Urinary bladder (tissue), 4 donors: ENCODE results near the gene SHC3. TPM values are rescaled to one million over a fixed set of nuclear protein-coding genes. Genes with fewer than 3 reads are reported as not detected.

ENCODE experiments used
- DNase-seq: peaks from one replicate; pipeline ENCODE4 v3.0.0-alpha.2; 2015; ENCODE audit errors: extremely low spot score
- H3K27ac ChIP-seq: one replicate; pipeline ENCODE4 v1.5.1; 2013; ENCODE audit warnings: low read depth, mild to moderate bottlenecking, moderate library complexity
- H3K36me3 ChIP-seq: one replicate; pipeline ENCODE4 v1.6.1; 2013; ENCODE audit warnings: mild to moderate bottlenecking, moderate library complexity; ENCODE audit not compliant: insufficient read depth
- H3K4me1 ChIP-seq: one replicate; pipeline ENCODE4 v1.6.1; 2013; ENCODE audit warnings: mild to moderate bottlenecking, moderate library complexity; ENCODE audit not compliant: insufficient read depth
- H3K4me3 ChIP-seq: one replicate; pipeline ENCODE4 v1.5.1; 2013; ENCODE audit warnings: low read depth, low read length
- WGBS: extraction: QIAGEN DNeasy Blood & Tissue Kit; methylation state at CpG from one replicate; pipeline ENCODE4 v1.1.7; 2013; 5-methylcytosine and 5-hydroxymethylcytosine counted together
- polyA plus RNA-seq: library from polyadenylated mRNA; stranded (reverse); fragments of 200-250 nt; gene quantifications from one replicate; pipeline ENCODE4 v1.2.3, GENCODE V29; 2013
- total RNA-seq: library from RNA; depleted of rRNA; stranded (reverse); fragments of >200 nt; gene quantifications from one replicate; pipeline ENCODE4 v1.2.3, GENCODE V29; 2014
- donor health status: healthy with polysubstance abuse.
- donor health status: healthy.

The SHC3 gene
- total and polyA plus RNA-seq, 2 donors, result 1.6 to 2.0 TPM

- no peak for DNase-seq
- WGBS, result 95% methylated on average over 3 of the region's 3 CpGs
- H3K36me3 ChIP-seq, result no peaks in the 10 kb centered on the region
Measured at GRCh38 chr9:89135591-89136166, 42.9 kb downstream of the SHC3 start.

GRCh38 chr9:89134709-89135108, 43.9 kb downstream of the SHC3 start:
- 90% methylated on average over 1 of the region's 1 CpG for WGBS
- no peaks in the 10 kb centered on the region for H3K36me3 ChIP-seq
- H3K27ac ChIP-seq, result no peak overlapping the region
- DNase-seq, result no peak
- H3K4me1 ChIP-seq, result no peaks in the 10 kb centered on the region
- no peak overlapping the region for H3K4me3 ChIP-seq

More at GRCh38 chr9:89135591-89136166, 42.9 kb downstream of the SHC3 start:
- Histone ChIP-seq H3K4me3 (no peak overlapping the region), H3K4me1 (no peaks in the 10 kb centered on the region), H3K27ac (no peak overlapping the region)

GRCh38 chr9:89122949-89123348, 55.7 kb downstream of the SHC3 start:
- Histone ChIP-seq H3K4me3 (no peak overlapping the region), H3K4me1 (no peaks in the 10 kb centered on the region), H3K36me3 (no peaks in the 10 kb centered on the region), H3K27ac (no peak overlapping the region)
- no peak for DNase-seq
- WGBS, result 90% methylated on average over 2 of the region's 2 CpGs

- no peaks in the 10 kb centered on the region for H3K36me3 ChIP-seq
- H3K27ac ChIP-seq, result no peak overlapping the region
- no peak overlapping the region for H3K4me3 ChIP-seq
- 93% methylated on average over 3 of the region's 3 CpGs for WGBS
- no peak for DNase-seq
- no peaks in the 10 kb centered on the region for H3K4me1 ChIP-seq
Measured at GRCh38 chr9:89120704-89121103, 57.9 kb downstream of the SHC3 start.

- DNase-seq, result no peak
- no peaks in the 10 kb centered on the region for H3K4me1 ChIP-seq
- no peak overlapping the region for H3K27ac ChIP-seq
- H3K4me3 ChIP-seq, result no peak overlapping the region
- WGBS, result 85% methylated on average over 3 of the region's 3 CpGs
- no peaks in the 10 kb centered on the region for H3K36me3 ChIP-seq
Measured at GRCh38 chr9:89116805-89117192, 61.8 kb downstream of the SHC3 start.

- WGBS, result 90% methylated on average over 8 of the region's 8 CpGs
- H3K36me3 ChIP-seq, result no peaks in the 10 kb centered on the region
- no peak overlapping the region for H3K4me3 ChIP-seq
- no peaks in the 10 kb centered on the region for H3K4me1 ChIP-seq
- no peak overlapping the region for H3K27ac ChIP-seq
- DNase-seq, result no peak
Measured at GRCh38 chr9:89116064-89116804, 62.4 kb downstream of the SHC3 start.

- 95% methylated on average over 1 of the region's 1 CpG for WGBS
- no peaks in the 10 kb centered on the region for H3K4me1 ChIP-seq
- H3K36me3 ChIP-seq, result no peaks in the 10 kb centered on the region
- DNase-seq, result no peak
- no peak overlapping the region for H3K4me3 ChIP-seq
- no peak overlapping the region for H3K27ac ChIP-seq
Measured at GRCh38 chr9:89115426-89115825, 63.2 kb downstream of the SHC3 start.

GRCh38 chr9:89114741-89115140, 63.9 kb downstream of the SHC3 start:
- H3K4me3 ChIP-seq, result no peak overlapping the region
- no peak overlapping the region for H3K27ac ChIP-seq
- WGBS, result 95% methylated on average over 4 of the region's 4 CpGs
- H3K36me3 ChIP-seq, result no peaks in the 10 kb centered on the region
- DNase-seq, result no peak
- no peaks in the 10 kb centered on the region for H3K4me1 ChIP-seq

- H3K36me3 ChIP-seq, result no peaks in the 10 kb centered on the region
- no peak overlapping the region for H3K27ac ChIP-seq
- H3K4me1 ChIP-seq, result no peaks in the 10 kb centered on the region
- WGBS, result 93% methylated on average over 4 of the region's 4 CpGs
- no peak for DNase-seq
- no peak overlapping the region for H3K4me3 ChIP-seq
Measured at GRCh38 chr9:89113851-89114250, 64.8 kb downstream of the SHC3 start.

GRCh38 chr9:89112243-89112642, 66.4 kb downstream of the SHC3 start:
- WGBS, result 87% methylated on average over 3 of the region's 3 CpGs
- no peak overlapping the region for H3K27ac ChIP-seq
- no peak for DNase-seq
- no peaks in the 10 kb centered on the region for H3K36me3 ChIP-seq
- H3K4me1 ChIP-seq, result no peaks in the 10 kb centered on the region
- no peak overlapping the region for H3K4me3 ChIP-seq

- Histone ChIP-seq H3K4me3 (no peak overlapping the region), H3K4me1 (no peaks in the 10 kb centered on the region), H3K36me3 (no peaks in the 10 kb centered on the region), H3K27ac (no peak overlapping the region)
- DNase-seq, result no peak
Measured at GRCh38 chr9:89109666-89110065, 69.0 kb downstream of the SHC3 start.

GRCh38 chr9:89107406-89107805, 71.2 kb downstream of the SHC3 start:
- no peaks in the 10 kb centered on the region for H3K36me3 ChIP-seq
- H3K4me3 ChIP-seq, result no peak overlapping the region
- 86% methylated on average over 3 of the region's 3 CpGs for WGBS
- no peak overlapping the region for H3K27ac ChIP-seq
- no peak for DNase-seq
- H3K4me1 ChIP-seq, result no peaks in the 10 kb centered on the region

GRCh38 chr9:89106224-89106851, 72.3 kb downstream of the SHC3 start:
- no peak overlapping the region for H3K4me3 ChIP-seq
- H3K27ac ChIP-seq, result no peak overlapping the region
- H3K36me3 ChIP-seq, result no peaks in the 10 kb centered on the region
- no peaks in the 10 kb centered on the region for H3K4me1 ChIP-seq
- WGBS, result 88% methylated on average over 10 of the region's 10 CpGs
- no peak for DNase-seq

GRCh38 chr9:89104821-89105220, 73.8 kb downstream of the SHC3 start:
- Histone ChIP-seq H3K36me3 (no peaks in the 10 kb centered on the region), H3K27ac (no peak overlapping the region), H3K4me3 (no peak overlapping the region), H3K4me1 (no peaks in the 10 kb centered on the region)
- no peak for DNase-seq
- WGBS, result 77% methylated on average over 4 of the region's 4 CpGs
